Natural killer cell (primary cell): ENCODE data around the gene RSU1. TPM values are rescaled to one million over a fixed set of nuclear protein-coding genes. Genes with fewer than 3 reads are reported as not detected.

ENCODE experiments used
- ATAC-seq, 3 donors: fragments of 150-1000 bp in 2 of 3; fragments of 200-7000 bp in 1 of 3; cut with Tn5 transposase; 1 replicate in 1 of 3; 2 replicates in 2 of 3; pipeline ENCODE4 v1.10.0; 2021; ENCODE audit warnings: mild to moderate bottlenecking in 2 of 3, moderate library complexity in 2 of 3
- DNase-seq, 2 donors: peaks; one replicate each; pipeline versions ENCODE4 v3.0.0 to v3.0.0-alpha.2; 2013 to 2021; ENCODE audit warnings: mixed read lengths in 1 of 2
- H3K27ac ChIP-seq: one replicate; pipeline ENCODE4 v1.5.1; 2013; ENCODE audit warnings: mild to moderate bottlenecking, low read length
- H3K27me3 ChIP-seq: one replicate; pipeline ENCODE4 v1.6.1; 2013; ENCODE audit warnings: low read length; ENCODE audit not compliant: control insufficient read depth, insufficient read depth
- H3K36me3 ChIP-seq: one replicate; pipeline ENCODE4 v1.6.1; 2013; ENCODE audit warnings: low read length; ENCODE audit not compliant: control insufficient read depth, insufficient read depth
- H3K4me1 ChIP-seq: one replicate; pipeline ENCODE4 v1.6.1; 2013; ENCODE audit warnings: low read length; ENCODE audit not compliant: control insufficient read depth, insufficient read depth
- H3K4me3 ChIP-seq: one replicate; pipeline ENCODE4 v1.5.1; 2013; ENCODE audit warnings: low read length
- H3K9me3 ChIP-seq: one replicate; pipeline ENCODE4 v1.6.1; 2013; ENCODE audit warnings: low read length; ENCODE audit not compliant: control insufficient read depth, insufficient read depth
- H3K27ac Mint-ChIP-seq, 2 donors: one replicate each; pipeline ENCODE4 v1.8.0; 2022; ENCODE audit warnings: mild to moderate bottlenecking in 2 of 2, mixed read lengths in 2 of 2, moderate library complexity in 1 of 2
- H3K27me3 Mint-ChIP-seq, 2 donors: one replicate each; pipeline ENCODE4 v1.8.0; 2022; ENCODE audit warnings: low read depth in 2 of 2, mixed read lengths in 2 of 2
- H3K36me3 Mint-ChIP-seq: one replicate; pipeline ENCODE4 v1.8.0; 2022; ENCODE audit warnings: mixed read lengths
- H3K4me1 Mint-ChIP-seq, 2 donors: one replicate each; pipeline ENCODE4 v1.8.0; 2022; ENCODE audit warnings: mixed read lengths in 2 of 2
- H3K4me3 Mint-ChIP-seq: one replicate; pipeline ENCODE4 v1.8.0; 2022; ENCODE audit warnings: mild to moderate bottlenecking, moderate library complexity, mixed read lengths
- H3K9me3 Mint-ChIP-seq, 2 donors: one replicate each; pipeline ENCODE4 v1.8.0; 2022; ENCODE audit warnings: mixed read lengths in 2 of 2
- WGBS: methylation state at CpG from one replicate; pipeline ENCODE4 v1.1.7; 2013; ENCODE audit warnings: missing lambda C conversion rate; ENCODE audit not compliant: insufficient coverage; 5-methylcytosine and 5-hydroxymethylcytosine counted together
- intact Hi-C: fragments of 100-400 bp; cut with micrococcal nuclease; formaldehyde crosslinking; loops from one replicate; pipeline ENCODE4 v1.14.2; 2022
- total RNA-seq, 4 donors: library from RNA; stranded (reverse); fragments of 120-200 nt in 1 of 4; gene quantifications; one replicate each; pipeline versions ENCODE4 v1.2.3 to v1.2.4, GENCODE V29; 2013 to 2022
- TF ChIP-seq, protein P1 (sequence below): fragments of 200-600 bp; IDR thresholded peaks from one replicate; pipeline ENCODE4 v1.8.0; 2022; ENCODE audit warnings: antibody characterized with exemption

The RSU1 gene
- total RNA-seq, 3 donors from 2014 or later (not counting 1 experiment from before 2014, with no cell fraction given), result 75.0 to 85.3 (median 80.0) TPM

DNA sequence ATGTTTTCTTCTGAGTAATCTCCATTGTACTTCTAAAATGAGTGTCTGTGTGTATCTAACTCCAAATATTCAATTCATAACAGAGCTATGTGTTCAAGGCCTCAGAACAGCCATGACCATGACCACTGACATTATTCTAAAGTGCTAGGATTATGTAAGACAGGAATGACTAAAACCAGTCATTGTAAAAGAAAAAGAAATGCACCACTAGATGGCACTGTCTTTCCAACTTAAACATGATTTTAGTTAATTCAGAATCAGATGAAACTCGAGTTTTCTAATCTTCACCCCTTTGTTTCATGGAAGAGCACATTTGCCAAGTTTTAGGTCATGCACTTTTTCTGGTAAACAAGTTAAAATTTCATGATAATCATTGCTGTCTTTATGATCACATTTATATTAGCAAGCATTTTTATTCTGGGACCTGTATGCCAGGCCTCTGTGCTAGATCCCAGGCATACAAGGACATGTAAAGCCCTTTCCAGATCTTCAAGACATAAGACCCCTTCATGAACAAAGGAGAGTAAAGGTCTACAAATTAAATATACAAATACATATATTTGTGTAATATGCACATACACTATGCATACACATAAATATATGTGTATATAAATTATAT, 26.1 kb upstream of the RSU1 start:
- DNase-seq (peak in 1 of 2 donors; percentile 79), ATAC-seq (peak; percentile 65 to 69 (median 67))
- H3K4me3 ChIP-seq, result no peak overlapping the region
- no peaks in the 10 kb centered on the region for H3K36me3 Mint-ChIP-seq
- TF ChIP-seq, protein P1, sequence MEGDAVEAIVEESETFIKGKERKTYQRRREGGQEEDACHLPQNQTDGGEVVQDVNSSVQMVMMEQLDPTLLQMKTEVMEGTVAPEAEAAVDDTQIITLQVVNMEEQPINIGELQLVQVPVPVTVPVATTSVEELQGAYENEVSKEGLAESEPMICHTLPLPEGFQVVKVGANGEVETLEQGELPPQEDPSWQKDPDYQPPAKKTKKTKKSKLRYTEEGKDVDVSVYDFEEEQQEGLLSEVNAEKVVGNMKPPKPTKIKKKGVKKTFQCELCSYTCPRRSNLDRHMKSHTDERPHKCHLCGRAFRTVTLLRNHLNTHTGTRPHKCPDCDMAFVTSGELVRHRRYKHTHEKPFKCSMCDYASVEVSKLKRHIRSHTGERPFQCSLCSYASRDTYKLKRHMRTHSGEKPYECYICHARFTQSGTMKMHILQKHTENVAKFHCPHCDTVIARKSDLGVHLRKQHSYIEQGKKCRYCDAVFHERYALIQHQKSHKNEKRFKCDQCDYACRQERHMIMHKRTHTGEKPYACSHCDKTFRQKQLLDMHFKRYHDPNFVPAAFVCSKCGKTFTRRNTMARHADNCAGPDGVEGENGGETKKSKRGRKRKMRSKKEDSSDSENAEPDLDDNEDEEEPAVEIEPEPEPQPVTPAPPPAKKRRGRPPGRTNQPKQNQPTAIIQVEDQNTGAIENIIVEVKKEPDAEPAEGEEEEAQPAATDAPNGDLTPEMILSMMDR, result peak; percentile 75
- peaks cover 0 to 6% of the 10 kb centered on the region in 2 donors for H3K4me1 Mint-ChIP-seq
- no peak overlapping the region for H3K27ac ChIP-seq
- H3K27me3 ChIP-seq, result no peaks in the 10 kb centered on the region
- no peaks in the 10 kb centered on the region for H3K9me3 Mint-ChIP-seq
- peaks cover 2 to 8% of the 10 kb centered on the region in 2 donors for H3K27me3 Mint-ChIP-seq
- no peak overlapping the region for H3K4me3 Mint-ChIP-seq
- no peaks in the 10 kb centered on the region for H3K36me3 ChIP-seq
- no peaks in the 10 kb centered on the region for H3K4me1 ChIP-seq
- no peak overlapping the region for H3K27ac Mint-ChIP-seq
- no peaks in the 10 kb centered on the region for H3K9me3 ChIP-seq
- intact Hi-C loops, result loop anchor here (1.0 to 10.0 kb wide), 2 partner anchors 414 to 591 kb away; no protein-coding TSS in a partner anchor
- 0% methylated on average over 1 of the region's 1 CpG for WGBS

DNA sequence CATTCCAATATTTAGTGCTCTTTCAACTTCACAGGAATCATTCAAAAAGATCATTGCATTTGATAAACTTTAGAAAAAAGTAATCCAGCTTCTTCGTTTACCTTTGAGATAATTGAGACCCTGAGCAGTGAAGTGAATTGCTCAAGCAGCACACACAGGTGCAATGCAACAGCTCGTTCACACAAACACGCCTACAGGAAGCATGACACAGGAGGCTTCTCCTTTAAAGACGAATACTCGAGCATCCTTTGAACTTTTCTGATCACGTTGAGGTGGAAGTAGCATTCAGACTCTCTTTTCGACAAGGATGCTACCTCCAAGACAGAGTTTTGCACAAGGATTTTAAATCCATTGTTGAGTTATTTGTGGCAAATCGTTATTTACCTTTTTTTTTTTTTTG, 18.0 kb upstream of the RSU1 start:
- Histone ChIP-seq H3K9me3 (no peaks in the 10 kb centered on the region), H3K27me3 (no peaks in the 10 kb centered on the region), H3K27ac (no peak overlapping the region), H3K36me3 (no peaks in the 10 kb centered on the region), H3K4me3 (no peak overlapping the region), H3K4me1 (no peaks in the 10 kb centered on the region)
- Mint-ChIP-seq H3K27ac (no peak overlapping the region), H3K4me1 (no peaks in the 10 kb centered on the region), H3K9me3 (no peaks in the 10 kb centered on the region), H3K4me3 (no peak overlapping the region), H3K27me3 (peaks cover 0 to 18% of the 10 kb centered on the region in 2 donors), H3K36me3 (no peaks in the 10 kb centered on the region)
- peak in 1 of 2 donors; percentile 72 for DNase-seq
- TF ChIP-seq, protein P1, result no peak
- no peak for ATAC-seq
- intact Hi-C loops, result no loop called here
- WGBS, result 42% methylated on average over 7 of the region's 8 CpGs

GRCh38 chr10:16832351-16833080, 15.3 kb upstream of the RSU1 start:
- Histone ChIP-seq H3K4me3 (no peak overlapping the region), H3K9me3 (no peaks in the 10 kb centered on the region), H3K27ac (no peak overlapping the region), H3K36me3 (no peaks in the 10 kb centered on the region), H3K4me1 (peaks cover 7% of the 10 kb centered on the region), H3K27me3 (no peaks in the 10 kb centered on the region)
- no peak overlapping the region for H3K27ac Mint-ChIP-seq
- H3K4me1 Mint-ChIP-seq, result peaks cover 10 to 11% of the 10 kb centered on the region in 2 donors
- H3K27me3 Mint-ChIP-seq, result peaks cover 0 to 18% of the 10 kb centered on the region in 2 donors
- 43% methylated on average over 11 of the region's 11 CpGs for WGBS
- no peaks in the 10 kb centered on the region for H3K36me3 Mint-ChIP-seq
- ATAC-seq, result no peak
- H3K4me3 Mint-ChIP-seq, result no peak overlapping the region
- DNase-seq, result no peak
- TF ChIP-seq, protein P1, result no peak
- H3K9me3 Mint-ChIP-seq, result no peaks in the 10 kb centered on the region
- intact Hi-C loops, result no loop called here
